Retinal pigment epithelial cell (primary cell): ENCODE results near the gene BAIAP2.
A peak's percentile ranks its signal among the peaks of the same experiment; 100 is the strongest.

Experiments used
- DNase-seq: peaks from one replicate; pipeline ENCODE4 v3.0.0-alpha.2; 2010; ENCODE audit warnings: low read depth
- H3K4me3 ChIP-seq: 2 replicates; pipeline ENCODE4 v1.5.1; 2011; ENCODE audit warnings: mild to moderate bottlenecking, low read length, control low read depth, moderate library complexity
- TF ChIP-seq, protein P1 (sequence below): conservative IDR thresholded peaks from 2 replicates; pipeline ENCODE4 v1.5.1; 2011; ENCODE audit warnings: low read depth, low read length, control low read depth, inconsistent platforms

BAIAP2 gene

DNA sequence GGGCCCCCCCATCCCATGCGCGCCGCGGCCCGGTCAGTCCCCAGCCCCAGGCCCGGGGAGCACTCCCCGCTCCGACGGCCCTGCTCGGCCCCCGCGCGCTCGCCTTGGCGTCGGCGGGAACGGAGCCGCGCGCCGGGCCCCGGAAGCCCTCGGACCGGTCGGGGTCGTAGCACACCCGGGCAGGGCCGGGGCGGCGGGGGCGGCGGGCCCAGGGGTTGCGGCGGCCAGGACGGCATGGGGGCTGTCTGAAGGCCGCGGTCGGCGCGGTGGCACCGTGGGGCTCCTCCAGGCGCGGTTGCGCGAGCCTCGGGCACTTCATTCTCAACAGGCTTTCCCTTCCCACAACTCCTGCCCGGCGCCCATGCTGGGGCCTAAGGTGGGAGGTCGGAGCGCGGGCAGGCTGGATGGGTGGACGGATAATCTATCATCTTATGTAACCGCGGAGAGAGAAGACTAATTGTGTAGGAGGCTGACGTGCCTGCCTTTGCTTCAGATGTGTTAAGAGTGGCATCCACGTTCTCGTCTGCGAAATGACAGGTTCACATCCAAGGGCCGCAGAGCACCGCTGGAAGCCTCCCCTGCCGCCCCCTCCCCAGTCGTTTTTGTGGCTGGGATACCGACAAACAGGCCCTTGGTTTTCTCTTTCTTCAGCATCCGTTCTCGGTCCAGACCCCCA is 708 bp downstream of the BAIAP2 start:
- TF ChIP-seq, protein P1, sequence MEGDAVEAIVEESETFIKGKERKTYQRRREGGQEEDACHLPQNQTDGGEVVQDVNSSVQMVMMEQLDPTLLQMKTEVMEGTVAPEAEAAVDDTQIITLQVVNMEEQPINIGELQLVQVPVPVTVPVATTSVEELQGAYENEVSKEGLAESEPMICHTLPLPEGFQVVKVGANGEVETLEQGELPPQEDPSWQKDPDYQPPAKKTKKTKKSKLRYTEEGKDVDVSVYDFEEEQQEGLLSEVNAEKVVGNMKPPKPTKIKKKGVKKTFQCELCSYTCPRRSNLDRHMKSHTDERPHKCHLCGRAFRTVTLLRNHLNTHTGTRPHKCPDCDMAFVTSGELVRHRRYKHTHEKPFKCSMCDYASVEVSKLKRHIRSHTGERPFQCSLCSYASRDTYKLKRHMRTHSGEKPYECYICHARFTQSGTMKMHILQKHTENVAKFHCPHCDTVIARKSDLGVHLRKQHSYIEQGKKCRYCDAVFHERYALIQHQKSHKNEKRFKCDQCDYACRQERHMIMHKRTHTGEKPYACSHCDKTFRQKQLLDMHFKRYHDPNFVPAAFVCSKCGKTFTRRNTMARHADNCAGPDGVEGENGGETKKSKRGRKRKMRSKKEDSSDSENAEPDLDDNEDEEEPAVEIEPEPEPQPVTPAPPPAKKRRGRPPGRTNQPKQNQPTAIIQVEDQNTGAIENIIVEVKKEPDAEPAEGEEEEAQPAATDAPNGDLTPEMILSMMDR: no peak
- DNase-seq: no peak
- peak overlapping the region; percentile 87 for H3K4me3 ChIP-seq

DNA sequence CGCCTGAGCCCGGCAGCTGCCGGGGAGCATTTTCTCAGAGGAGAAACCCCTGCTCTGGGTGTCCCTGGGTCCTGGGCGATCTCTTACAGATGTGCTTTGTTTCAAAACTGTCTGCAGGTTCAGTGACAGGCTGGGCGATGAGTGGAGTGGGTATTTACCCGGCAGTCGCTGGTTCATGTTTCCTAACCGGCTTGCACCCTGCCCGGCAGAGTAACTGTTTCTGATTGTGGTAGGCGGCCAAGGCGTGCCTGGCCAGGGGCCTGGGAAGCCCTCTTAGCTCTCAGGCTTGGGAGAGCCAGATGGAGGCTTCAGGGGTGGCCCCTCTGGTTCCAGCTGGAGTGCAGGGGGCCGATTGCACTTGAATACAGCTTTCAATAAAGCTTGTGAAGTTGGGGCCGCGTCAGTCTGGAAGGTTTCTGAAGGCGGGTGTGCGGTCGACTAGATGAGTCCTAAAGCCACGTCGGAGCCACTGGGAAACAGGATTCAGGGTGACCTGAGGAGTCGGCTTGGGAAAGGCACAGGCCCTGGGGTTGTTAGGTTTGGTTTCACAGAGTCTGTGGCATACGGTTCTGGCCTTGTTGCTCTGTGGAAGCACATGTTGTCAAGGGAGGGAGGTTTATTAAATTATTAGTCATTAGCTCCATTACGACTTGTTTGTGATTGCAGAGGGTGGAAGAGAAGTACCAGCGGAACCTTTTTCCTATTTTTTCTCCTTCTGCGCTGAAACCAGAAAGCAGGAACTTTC is 1.4 kb downstream of the BAIAP2 start:
- peak overlapping the region; percentile 87 for H3K4me3 ChIP-seq

DNA sequence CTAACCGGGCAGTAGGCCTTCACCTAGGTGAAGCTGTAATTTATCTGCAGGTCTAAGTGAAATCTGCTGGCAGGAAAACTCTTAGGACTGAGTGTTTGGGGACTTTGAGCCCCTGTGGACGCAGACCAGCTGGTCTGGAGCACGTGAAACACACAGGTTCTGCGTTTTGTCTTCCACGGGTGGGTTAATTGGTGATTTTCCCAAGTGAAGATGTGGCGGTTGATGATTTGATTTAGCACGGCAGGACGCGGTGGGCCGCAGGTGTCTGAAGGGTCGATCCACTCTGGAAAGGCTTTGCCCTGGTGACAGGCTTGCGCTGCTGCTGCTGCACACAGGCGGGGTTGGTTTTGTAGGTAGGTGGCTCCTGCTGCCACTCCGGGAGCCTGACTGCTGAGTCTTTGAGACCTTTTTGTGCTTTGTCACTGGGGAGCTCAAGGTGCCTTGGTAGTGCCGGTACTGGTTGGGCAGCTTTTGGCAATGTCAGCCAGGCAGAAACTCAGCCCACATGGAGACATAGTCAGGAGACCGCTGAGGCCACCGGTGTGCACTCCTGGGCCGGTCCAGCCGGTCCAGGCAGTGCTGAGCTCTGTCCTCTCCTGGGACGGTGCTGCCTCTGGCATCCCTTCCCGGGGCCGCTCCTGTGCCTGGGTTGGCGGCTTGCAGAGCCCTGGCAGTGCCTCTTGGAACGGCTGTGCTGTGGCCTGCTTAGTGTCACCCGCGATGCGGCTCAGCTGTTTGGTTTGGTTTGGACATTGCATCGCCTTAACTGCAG is 2.3 kb downstream of the BAIAP2 start:
- H3K4me3 ChIP-seq: peak overlapping the region; percentile 87
- TF ChIP-seq, protein P1: no peak
- no peak for DNase-seq

More for the DNA sequence above, 1.4 kb downstream of the BAIAP2 start:
- DNase-seq: no peak
- TF ChIP-seq, protein P1: no peak

DNA sequence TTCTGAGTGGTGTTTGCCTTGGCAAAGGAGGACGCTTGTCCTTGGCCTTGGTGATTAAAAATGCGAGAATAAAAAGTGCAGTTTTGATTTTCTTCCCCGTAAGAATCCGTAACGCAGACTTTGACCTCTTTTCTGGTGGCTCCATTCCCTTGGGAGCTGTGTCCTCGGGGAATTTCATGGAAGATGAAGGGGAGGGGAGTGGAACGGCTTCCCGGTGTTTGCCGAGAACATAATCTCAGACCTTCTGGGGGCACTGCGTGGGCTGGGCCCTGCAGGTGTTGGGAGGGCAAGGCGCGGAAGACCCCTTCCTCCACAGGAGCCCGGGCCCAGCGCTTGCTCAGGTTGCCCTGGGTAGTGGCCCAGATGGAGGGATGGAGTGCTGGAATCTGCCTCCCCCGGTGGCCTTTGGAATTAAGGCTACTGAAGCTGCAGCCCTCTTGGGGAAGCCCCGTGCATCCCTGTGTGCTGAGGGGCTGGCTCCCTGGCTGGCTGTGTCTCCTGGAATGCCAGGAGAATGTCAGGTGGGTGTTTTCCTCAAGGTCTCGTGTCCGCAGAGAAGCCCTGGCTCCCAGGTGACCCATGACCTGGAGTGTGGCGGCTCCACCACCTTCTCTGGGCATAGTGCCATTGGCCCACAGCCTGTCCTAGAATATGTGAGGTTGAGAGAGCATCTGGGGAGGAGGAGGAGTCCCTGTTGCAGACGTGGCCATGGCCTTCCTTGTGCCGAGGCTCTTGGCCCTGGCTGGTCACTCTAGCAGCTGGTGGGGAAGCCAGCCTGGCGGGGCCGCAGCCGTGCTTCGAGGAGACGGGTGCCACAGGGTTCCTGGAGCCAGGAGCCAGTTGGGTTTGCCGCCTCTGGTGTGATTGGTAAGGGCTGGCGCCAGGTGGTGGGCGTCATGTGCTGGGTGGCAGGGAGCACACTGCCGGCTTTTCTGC is 3.1 kb downstream of the BAIAP2 start:
- peak overlapping the region; percentile 87 for H3K4me3 ChIP-seq
- TF ChIP-seq, protein P1: peak; percentile 5
- no peak for DNase-seq

DNA sequence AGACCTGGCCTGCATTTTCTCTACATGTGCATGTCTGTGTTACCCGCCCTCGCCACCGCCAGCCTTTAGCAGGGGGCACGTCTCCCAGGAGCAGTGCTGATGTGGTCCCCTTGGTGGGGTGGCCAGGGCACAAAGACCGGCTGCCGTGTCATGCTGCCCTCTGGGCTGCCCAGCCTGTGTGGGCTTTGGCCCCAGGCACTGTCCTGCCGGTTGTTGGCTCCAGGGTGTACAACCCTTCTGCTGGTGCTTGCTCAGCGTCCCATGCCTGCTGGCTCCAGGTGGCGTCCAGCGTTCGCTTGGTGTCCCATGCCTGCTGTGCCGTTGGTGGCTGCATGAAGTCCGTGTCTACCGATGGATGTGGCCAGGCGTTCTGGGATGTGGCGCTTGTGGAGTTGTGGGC is 4.1 kb downstream of the BAIAP2 start:
- TF ChIP-seq, protein P1: no peak
- no peak for DNase-seq
- peak overlapping the region; percentile 21 for H3K4me3 ChIP-seq

DNA sequence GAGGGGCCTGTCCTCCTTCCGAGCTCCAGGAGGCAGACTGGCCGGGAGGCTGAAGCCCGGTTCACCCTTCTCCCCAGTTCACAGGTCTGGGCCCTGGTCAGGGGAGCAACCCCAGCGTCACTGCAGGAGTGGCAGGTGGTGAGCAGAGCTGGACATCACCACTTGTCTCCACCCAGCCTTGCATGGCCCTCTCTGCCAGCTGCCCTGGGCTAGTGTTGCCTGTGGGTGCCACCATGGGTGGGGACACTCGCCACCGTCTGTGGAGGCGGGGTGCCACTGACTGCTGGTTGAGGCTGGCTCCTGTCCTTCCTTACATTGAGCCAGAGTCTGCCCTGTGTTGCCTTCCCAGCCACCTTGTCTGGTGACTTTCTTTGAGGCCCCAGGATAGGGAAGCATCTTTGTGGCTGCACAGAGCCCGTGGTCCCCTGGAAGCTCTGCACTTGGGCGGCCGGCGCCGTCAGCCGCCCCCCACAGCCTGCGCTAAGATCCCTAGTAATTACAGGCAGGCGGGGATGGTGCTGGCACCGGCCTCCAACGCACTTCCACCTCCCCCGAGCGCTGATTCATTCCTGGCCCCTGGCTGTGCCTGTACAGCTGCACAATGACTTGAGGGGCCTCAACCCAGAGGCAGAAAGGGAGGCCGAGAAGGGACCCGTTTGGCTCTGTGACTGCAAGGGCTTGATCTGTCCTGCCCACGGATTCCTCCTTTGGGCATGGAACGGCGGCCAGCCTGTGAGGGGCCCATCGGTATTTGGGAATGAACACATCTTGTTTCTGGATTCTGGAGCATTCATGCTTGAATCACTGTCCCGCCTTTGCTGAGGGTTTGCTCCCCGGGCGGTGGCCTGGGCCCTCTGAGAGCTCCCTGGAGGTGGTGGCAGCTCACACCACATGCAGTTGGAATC is 5.2 kb downstream of the BAIAP2 start:
- peak overlapping the region; percentile 19 for H3K4me3 ChIP-seq
- no peak for DNase-seq
- TF ChIP-seq, protein P1: no peak
